ENCODE data around the gene GSE1. TPM values are rescaled to one million over a fixed set of nuclear protein-coding genes. Genes with fewer than 3 reads are reported as not detected.

GSE1 gene
- total and polyA plus RNA-seq, 9 of the 15 experiments (the other 6 are each of a cell fraction or from before 2014, with no cell fraction given): 12.2 to 244 (median 57.9) TPM

DNA sequence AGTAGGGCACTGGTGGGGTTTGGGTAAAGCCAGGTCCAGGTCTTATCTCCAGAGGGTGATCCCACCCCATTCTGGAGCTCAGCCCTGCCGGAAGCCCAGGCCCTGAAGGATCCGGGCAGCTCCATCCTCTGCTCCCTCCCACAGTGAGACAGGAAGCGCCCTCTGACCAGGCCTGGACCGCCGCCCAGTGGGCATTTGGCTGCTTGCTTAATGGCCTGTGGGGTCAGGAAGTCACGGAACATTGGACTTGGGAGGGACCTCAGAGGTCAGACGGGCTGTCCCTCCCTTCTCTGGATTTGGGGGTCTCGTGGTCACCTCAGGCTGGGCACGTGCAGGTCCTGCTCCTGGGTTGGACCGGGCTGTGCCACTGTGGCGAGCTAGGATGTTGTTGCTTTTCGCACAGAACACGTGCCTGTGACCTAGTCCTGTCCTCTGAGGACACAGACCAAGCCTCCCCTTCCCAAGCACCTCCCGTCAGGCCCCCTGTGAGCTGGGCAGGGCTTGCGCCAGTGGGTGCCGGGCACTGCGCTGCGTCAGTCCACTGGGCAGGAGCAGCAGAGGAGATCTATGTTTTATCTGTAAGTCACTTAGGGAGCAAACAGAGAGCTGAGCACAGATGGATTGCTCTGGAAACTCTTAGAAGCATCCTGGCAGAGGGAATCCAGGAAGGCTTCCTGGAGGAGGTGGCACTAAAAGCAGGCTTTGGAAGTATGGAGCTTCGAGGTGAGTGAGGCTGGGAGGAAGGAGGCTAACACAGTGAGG lies 49.4 kb upstream of the GSE1 start (continued):
- TF ChIP-seq, protein P1, sequence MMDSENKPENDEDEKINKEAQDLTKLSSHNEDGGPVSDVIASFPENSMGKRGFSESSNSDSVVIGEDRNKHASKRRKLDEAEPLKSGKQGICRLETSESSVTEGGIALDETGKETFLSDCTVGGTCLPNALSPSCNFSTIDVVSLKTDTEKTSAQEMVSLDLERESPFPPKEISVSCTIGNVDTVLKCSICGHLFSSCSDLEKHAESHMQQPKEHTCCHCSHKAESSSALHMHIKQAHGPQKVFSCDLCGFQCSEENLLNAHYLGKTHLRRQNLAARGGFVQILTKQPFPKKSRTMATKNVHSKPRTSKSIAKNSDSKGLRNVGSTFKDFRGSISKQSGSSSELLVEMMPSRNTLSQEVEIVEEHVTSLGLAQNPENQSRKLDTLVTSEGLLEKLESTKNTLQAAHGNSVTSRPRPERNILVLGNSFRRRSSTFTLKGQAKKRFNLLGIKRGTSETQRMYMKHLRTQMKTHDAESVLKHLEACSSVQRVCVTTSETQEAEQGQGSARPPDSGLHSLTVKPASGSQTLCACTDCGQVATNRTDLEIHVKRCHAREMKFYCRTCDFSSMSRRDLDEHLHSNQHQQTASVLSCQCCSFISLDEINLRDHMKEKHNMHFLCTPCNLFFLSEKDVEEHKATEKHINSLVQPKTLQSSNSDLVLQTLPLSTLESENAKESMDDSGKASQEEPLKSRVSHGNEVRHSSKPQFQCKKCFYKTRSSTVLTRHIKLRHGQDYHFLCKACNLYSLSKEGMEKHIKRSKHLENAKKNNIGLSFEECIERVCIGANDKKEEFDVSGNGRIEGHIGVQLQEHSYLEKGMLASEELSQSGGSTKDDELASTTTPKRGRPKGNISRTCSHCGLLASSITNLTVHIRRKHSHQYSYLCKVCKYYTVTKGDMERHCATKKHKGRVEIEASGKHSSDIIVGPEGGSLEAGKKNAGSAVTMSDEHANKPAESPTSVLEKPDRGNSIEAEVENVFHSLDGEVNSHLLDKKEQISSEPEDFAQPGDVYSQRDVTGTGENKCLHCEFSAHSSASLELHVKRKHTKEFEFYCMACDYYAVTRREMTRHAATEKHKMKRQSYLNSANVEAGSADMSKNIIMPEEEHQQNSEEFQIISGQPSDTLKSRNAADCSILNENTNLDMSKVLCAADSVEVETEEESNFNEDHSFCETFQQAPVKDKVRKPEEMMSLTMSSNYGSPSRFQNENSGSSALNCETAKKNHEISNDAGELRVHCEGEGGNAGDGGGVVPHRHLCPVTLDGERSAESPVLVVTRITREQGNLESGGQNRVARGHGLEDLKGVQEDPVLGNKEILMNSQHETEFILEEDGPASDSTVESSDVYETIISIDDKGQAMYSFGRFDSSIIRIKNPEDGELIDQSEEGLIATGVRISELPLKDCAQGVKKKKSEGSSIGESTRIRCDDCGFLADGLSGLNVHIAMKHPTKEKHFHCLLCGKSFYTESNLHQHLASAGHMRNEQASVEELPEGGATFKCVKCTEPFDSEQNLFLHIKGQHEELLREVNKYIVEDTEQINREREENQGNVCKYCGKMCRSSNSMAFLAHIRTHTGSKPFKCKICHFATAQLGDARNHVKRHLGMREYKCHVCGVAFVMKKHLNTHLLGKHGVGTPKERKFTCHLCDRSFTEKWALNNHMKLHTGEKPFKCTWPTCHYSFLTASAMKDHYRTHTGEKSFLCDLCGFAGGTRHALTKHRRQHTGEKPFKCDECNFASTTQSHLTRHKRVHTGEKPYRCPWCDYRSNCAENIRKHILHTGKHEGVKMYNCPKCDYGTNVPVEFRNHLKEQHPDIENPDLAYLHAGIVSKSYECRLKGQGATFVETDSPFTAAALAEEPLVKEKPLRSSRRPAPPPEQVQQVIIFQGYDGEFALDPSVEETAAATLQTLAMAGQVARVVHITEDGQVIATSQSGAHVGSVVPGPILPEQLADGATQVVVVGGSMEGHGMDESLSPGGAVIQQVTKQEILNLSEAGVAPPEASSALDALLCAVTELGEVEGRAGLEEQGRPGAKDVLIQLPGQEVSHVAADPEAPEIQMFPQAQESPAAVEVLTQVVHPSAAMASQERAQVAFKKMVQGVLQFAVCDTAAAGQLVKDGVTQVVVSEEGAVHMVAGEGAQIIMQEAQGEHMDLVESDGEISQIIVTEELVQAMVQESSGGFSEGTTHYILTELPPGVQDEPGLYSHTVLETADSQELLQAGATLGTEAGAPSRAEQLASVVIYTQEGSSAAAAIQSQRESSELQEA (IDR thresholded peaks at IDR 0.05; ENCODE audit: low read depth): no peak
- TF ChIP-seq NEUROD1 (IDR thresholded peaks at IDR 0.05; ENCODE audit: borderline replicate concordance, low read depth, low read length, partially characterized antibody) (peak; percentile 67), ILK (tag; IDR thresholded peaks at IDR 0.05; ENCODE audit: borderline replicate concordance, low read depth) (no peak), BMI1 (IDR thresholded peaks at IDR 0.05; ENCODE audit: low read length) (no peak), SRSF1 (IDR thresholded peaks at IDR 0.05; ENCODE audit: low read depth, low read length) (no peak), ERF (CRISPR knock-in tag; IDR thresholded peaks at IDR 0.05) (no peak; the same call in 1 of the 2 replicates), DMBX1 (CRISPR knock-in tag; IDR thresholded peaks at IDR 0.05; ENCODE audit: borderline replicate concordance) (peak; percentile 65), PTBP1 (IDR thresholded peaks at IDR 0.05; ENCODE audit: low read depth, low read length) (no peak), MAFF (IDR thresholded peaks at IDR 0.05; ENCODE audit: low read length) (no peak), ZNF77 (CRISPR knock-in tag; IDR thresholded peaks at IDR 0.05) (0 out of 2 replicates have a peak, but pooled peaks have one; percentile 50), ZNF24 (IDR thresholded peaks at IDR 0.05) (0 out of 2 replicates have a peak, but pooled peaks have one; percentile 17), IRF2 (CRISPR knock-in tag; IDR thresholded peaks at IDR 0.05) (no peak), MAZ (CRISPR knock-in tag; conservative IDR thresholded peaks at IDR 0.05 in 1 of 2, IDR thresholded peaks at IDR 0.05 in 1 of 2) (peak; percentile 91 to 95), TGIF2 (CRISPR knock-in tag; IDR thresholded peaks at IDR 0.05) (no peak), HMGN3 (IDR thresholded peaks at IDR 0.05; ENCODE audit: borderline replicate concordance, extremely low read depth, insufficient read length, low read depth, low read length) (peak; percentile 70)
- TF ChIP-seq, protein P2, sequence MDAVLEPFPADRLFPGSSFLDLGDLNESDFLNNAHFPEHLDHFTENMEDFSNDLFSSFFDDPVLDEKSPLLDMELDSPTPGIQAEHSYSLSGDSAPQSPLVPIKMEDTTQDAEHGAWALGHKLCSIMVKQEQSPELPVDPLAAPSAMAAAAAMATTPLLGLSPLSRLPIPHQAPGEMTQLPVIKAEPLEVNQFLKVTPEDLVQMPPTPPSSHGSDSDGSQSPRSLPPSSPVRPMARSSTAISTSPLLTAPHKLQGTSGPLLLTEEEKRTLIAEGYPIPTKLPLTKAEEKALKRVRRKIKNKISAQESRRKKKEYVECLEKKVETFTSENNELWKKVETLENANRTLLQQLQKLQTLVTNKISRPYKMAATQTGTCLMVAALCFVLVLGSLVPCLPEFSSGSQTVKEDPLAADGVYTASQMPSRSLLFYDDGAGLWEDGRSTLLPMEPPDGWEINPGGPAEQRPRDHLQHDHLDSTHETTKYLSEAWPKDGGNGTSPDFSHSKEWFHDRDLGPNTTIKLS (IDR thresholded peaks at IDR 0.05; ENCODE audit: borderline replicate concordance, low read depth): no peak
- TF ChIP-seq, protein P3, sequence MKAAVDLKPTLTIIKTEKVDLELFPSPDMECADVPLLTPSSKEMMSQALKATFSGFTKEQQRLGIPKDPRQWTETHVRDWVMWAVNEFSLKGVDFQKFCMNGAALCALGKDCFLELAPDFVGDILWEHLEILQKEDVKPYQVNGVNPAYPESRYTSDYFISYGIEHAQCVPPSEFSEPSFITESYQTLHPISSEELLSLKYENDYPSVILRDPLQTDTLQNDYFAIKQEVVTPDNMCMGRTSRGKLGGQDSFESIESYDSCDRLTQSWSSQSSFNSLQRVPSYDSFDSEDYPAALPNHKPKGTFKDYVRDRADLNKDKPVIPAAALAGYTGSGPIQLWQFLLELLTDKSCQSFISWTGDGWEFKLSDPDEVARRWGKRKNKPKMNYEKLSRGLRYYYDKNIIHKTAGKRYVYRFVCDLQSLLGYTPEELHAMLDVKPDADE (conservative IDR thresholded peaks at IDR 0.05; ENCODE audit: control insufficient read depth, low read depth, low read length): no peak
